Mesenchymal stem cell (in vitro differentiated cells and primary cell): ENCODE measurements around the gene UBE2G2.
A peak's percentile ranks its signal among the peaks of the same experiment; 100 is the strongest.

Experiments used
- DNase-seq: peaks from one replicate; pipeline ENCODE4 v3.0.0-alpha.2; 2013
- H2AFZ ChIP-seq: one replicate; pipeline ENCODE4 v1.6.1; 2013; ENCODE audit warnings: low read depth, mild to moderate bottlenecking, control low read depth, inconsistent platforms, low read length, moderate library complexity
- H2AK5ac ChIP-seq: 2 replicates; pipeline ENCODE4 v1.6.1; 2013; ENCODE audit warnings: low read length, moderate library complexity, mild to moderate bottlenecking, inconsistent platforms; ENCODE audit not compliant: severe bottlenecking
- H2BK120ac ChIP-seq: one replicate; pipeline ENCODE4 v1.6.1; 2013; ENCODE audit warnings: low read depth, mild to moderate bottlenecking, inconsistent platforms, low read length, moderate library complexity
- H2BK12ac ChIP-seq, 2 experiments: one replicate each; pipeline ENCODE4 v1.6.1; 2013; ENCODE audit warnings: inconsistent platforms in 2 of 2, low read length in 2 of 2, mild to moderate bottlenecking in 2 of 2, moderate library complexity in 2 of 2, control low read depth in 1 of 2
- H2BK15ac ChIP-seq: one replicate; pipeline ENCODE4 v1.6.1; 2013; ENCODE audit warnings: mild to moderate bottlenecking, low read depth, inconsistent platforms; ENCODE audit not compliant: poor library complexity, severe bottlenecking
- H2BK5ac ChIP-seq: 2 replicates; pipeline ENCODE4 v1.6.1; 2013; ENCODE audit warnings: low read depth, mild to moderate bottlenecking, low read length, control low read depth, inconsistent platforms; ENCODE audit not compliant: poor library complexity, severe bottlenecking
- H3K14ac ChIP-seq, 2 experiments: one replicate each; pipeline ENCODE4 v1.6.1; 2013; ENCODE audit warnings: inconsistent platforms in 2 of 2, low read length in 2 of 2, control low read depth in 1 of 2, mild to moderate bottlenecking in 1 of 2, moderate library complexity in 1 of 2
- H3K18ac ChIP-seq, 2 experiments: one replicate each; pipeline ENCODE4 v1.6.1; 2013; ENCODE audit warnings: inconsistent platforms in 2 of 2, low read length in 2 of 2, control low read depth in 1 of 2, low read depth in 1 of 2, mild to moderate bottlenecking in 1 of 2
- H3K23ac ChIP-seq, 2 experiments: one replicate each; pipeline ENCODE4 v1.6.1; 2013; ENCODE audit warnings: inconsistent platforms in 2 of 2, low read length in 2 of 2, mild to moderate bottlenecking in 2 of 2, moderate library complexity in 2 of 2, control low read depth in 1 of 2
- H3K27ac ChIP-seq: 2 replicates; pipeline ENCODE4 v1.5.1; 2013; ENCODE audit warnings: mild to moderate bottlenecking, moderate library complexity, low read length, control low read depth, inconsistent platforms; ENCODE audit not compliant: poor library complexity, severe bottlenecking
- H3K27me3 ChIP-seq, 2 experiments: 2 replicates each; pipeline versions ENCODE4 v1.6.1 to v1.7.0; 2013; ENCODE audit warnings: low read length in 2 of 2, mild to moderate bottlenecking in 2 of 2, moderate library complexity in 2 of 2, control low read depth in 1 of 2, inconsistent platforms in 1 of 2; ENCODE audit not compliant: control insufficient read depth in 1 of 2, insufficient read depth in 1 of 2
- H3K36me3 ChIP-seq, 2 experiments: 2 replicates each; pipeline versions ENCODE4 v1.6.1 to v1.7.0; 2013; ENCODE audit warnings: low read length in 2 of 2, control low read depth in 1 of 2, inconsistent platforms in 1 of 2, low read depth in 1 of 2, mild to moderate bottlenecking in 1 of 2; ENCODE audit not compliant: insufficient read depth in 2 of 2, control insufficient read depth in 1 of 2
- H3K4ac ChIP-seq, 2 experiments: one replicate each; pipeline ENCODE4 v1.6.1; 2013; ENCODE audit warnings: inconsistent platforms in 2 of 2, low read length in 2 of 2, mild to moderate bottlenecking in 2 of 2, moderate library complexity in 2 of 2, control low read depth in 1 of 2, low read depth in 1 of 2
- H3K4me1 ChIP-seq: 2 replicates; pipeline ENCODE4 v1.6.1; 2013; ENCODE audit warnings: low read depth, low read length, control low read depth; ENCODE audit not compliant: control insufficient read depth, insufficient read depth
- H3K4me2 ChIP-seq: 2 replicates; pipeline ENCODE4 v1.6.1; 2013; ENCODE audit warnings: low read length, mild to moderate bottlenecking, inconsistent platforms; ENCODE audit not compliant: poor library complexity, severe bottlenecking
- H3K4me3 ChIP-seq, 2 experiments: 2 replicates each; pipeline versions ENCODE4 v1.5.1 to v1.7.0; 2013; ENCODE audit warnings: low read length in 2 of 2, mild to moderate bottlenecking in 2 of 2, control low read depth in 1 of 2, low read depth in 1 of 2; ENCODE audit not compliant: insufficient read depth in 1 of 2
- H3K79me1 ChIP-seq: replicated peaks from 2 replicates; pipeline ENCODE4 v1.6.1; 2013; ENCODE audit warnings: mild to moderate bottlenecking, control low read depth, low read length, inconsistent platforms; ENCODE audit not compliant: poor library complexity, severe bottlenecking
- H3K9ac ChIP-seq: 2 replicates; pipeline ENCODE4 v1.7.0; 2013; ENCODE audit warnings: mild to moderate bottlenecking, low read length, moderate library complexity
- H3K9me3 ChIP-seq: 2 replicates; pipeline ENCODE4 v1.7.0; 2013; ENCODE audit warnings: mild to moderate bottlenecking, low read length; ENCODE audit not compliant: control insufficient read depth
- H4K8ac ChIP-seq: one replicate; pipeline ENCODE4 v1.6.1; 2013; ENCODE audit warnings: inconsistent platforms, mild to moderate bottlenecking, low read length, moderate library complexity
- H4K91ac ChIP-seq: one replicate; pipeline ENCODE4 v1.6.1; 2013; ENCODE audit warnings: mild to moderate bottlenecking, low read length, inconsistent platforms
- WGBS: methylation state at CpG from one replicate; pipeline ENCODE4 v1.1.7; 2013; ENCODE audit warnings: mixed read lengths; 5-methylcytosine and 5-hydroxymethylcytosine counted together

The UBE2G2 gene

DNA sequence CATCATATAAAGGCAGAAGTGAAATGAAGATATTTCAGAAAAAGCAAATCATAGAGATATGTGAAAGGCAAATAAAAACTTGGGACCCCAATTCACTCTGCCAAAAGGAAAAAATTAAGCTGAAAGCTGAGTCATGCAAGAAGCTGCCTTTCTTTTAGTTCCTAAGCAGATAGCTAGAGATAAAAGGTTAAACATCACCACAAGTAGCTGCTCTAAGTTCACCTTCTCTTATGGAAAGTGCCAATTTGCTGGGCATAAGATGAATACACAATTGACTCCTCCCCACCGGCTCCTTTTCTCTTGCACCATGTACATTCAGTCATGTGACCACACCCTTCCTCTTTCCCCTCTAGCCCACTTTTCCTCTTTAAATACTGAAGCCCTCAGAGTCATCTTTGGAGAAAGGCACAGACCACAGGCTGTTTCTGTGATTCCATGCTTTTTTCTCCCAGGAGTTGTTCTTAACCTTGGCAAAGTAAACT lies 21.6 kb upstream of the UBE2G2 start:
- no peak overlapping the region for H3K4me2 ChIP-seq
- peaks cover 0 to 4% of the 10 kb centered on the region in 2 experiments for H3K36me3 ChIP-seq
- H3K9me3 ChIP-seq = peaks cover 46% of the 10 kb centered on the region
- H3K23ac ChIP-seq = no peak overlapping the region
- H4K8ac ChIP-seq = no peak overlapping the region
- H2BK15ac ChIP-seq = no peak overlapping the region
- H2BK12ac ChIP-seq = no peak overlapping the region
- no peak overlapping the region for H3K4me3 ChIP-seq
- no peak overlapping the region for H2AFZ ChIP-seq
- H3K14ac ChIP-seq = no peak overlapping the region
- no peak overlapping the region for H3K18ac ChIP-seq
- H3K4me1 ChIP-seq = peaks cover 6% of the 10 kb centered on the region
- DNase-seq = no peak
- H2BK120ac ChIP-seq = no peak overlapping the region
- H3K27ac ChIP-seq = no peak overlapping the region
- no peak overlapping the region for H4K91ac ChIP-seq
- H3K9ac ChIP-seq = no peak overlapping the region
- H3K4ac ChIP-seq = no peak overlapping the region
- peaks cover 3% of the 10 kb centered on the region for H3K79me1 ChIP-seq
- H2BK5ac ChIP-seq = no peak overlapping the region
- H2AK5ac ChIP-seq = no peak overlapping the region
- 93% methylated on average over 1 of the region's 1 CpG for WGBS
- no peaks in the 10 kb centered on the region for H3K27me3 ChIP-seq

DNA sequence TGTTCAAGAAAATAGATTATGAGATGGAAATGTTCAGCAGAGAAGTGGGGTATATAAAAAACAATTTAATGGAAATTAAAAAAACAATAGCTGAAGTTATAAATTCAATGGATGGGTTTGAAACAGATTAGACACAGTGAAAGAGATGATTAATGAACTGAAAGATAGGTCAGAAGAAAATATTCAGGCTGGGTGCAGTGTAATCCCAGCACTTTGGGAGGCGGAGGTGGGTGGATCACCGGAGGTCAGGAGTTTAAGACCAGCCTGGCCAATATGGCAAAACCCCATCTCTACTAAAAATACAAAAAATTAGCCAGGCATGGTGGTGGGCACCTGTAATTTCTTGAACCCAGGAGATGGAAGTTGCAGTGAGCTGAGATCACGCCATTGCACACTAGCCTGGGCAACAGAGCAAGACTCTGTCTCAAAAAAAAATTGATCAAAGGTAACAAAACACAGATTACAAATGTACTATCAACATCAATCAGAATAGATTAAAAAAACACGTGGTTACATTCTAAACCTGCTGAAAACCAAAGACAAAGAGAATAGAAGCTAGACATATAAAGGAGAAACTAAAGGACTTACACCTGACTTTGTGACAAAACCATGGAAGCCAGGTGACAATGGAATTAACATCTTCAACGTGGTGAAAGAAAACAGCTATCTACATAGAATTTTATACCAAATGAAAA lies 21.0 kb upstream of the UBE2G2 start:
- Histone ChIP-seq H3K18ac (no peak overlapping the region), H3K23ac (no peak overlapping the region), H4K91ac (no peak overlapping the region), H2BK15ac (no peak overlapping the region), H2BK5ac (no peak overlapping the region), H2BK12ac (no peak overlapping the region), H3K36me3 (peaks cover 0 to 4% of the 10 kb centered on the region in 2 experiments), H3K9ac (no peak overlapping the region), H3K27me3 (no peaks in the 10 kb centered on the region), H3K9me3 (peaks cover 40% of the 10 kb centered on the region), H4K8ac (no peak overlapping the region), H2AK5ac (no peak overlapping the region), H2BK120ac (no peak overlapping the region), H3K27ac (no peak overlapping the region), H3K4me3 (no peak overlapping the region), H3K4ac (no peak overlapping the region), H3K14ac (no peak overlapping the region), H3K79me1 (peaks cover 3% of the 10 kb centered on the region), H3K4me1 (peaks cover 6% of the 10 kb centered on the region), H3K4me2 (no peak overlapping the region), H2AFZ (no peak overlapping the region)
- DNase-seq = peak; percentile 12
- WGBS = 95% methylated on average over 1 of the region's 5 CpGs

DNA sequence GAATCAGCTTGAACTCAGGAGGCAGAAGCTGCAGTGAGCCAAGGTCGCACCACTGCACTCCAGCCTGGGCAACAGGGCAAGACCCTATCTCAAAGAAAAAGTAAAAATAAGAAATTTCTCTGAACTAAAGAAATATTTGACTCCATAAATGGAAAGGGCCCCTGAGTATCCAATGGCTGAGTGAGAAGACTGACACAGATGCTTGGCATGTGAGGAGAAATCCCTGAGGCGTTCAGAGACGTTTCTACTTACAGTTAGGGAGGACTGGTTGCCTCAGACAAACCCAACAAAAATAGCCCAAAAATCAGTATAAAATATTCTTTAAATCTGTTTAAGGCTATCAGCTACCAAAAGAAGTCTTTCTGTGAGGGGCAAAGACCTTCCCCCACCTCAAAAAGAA lies 19.2 kb upstream of the UBE2G2 start:
- Histone ChIP-seq H2BK15ac (no peak overlapping the region), H3K36me3 (peaks cover 0 to 9% of the 10 kb centered on the region in 2 experiments), H2AK5ac (no peak overlapping the region), H3K79me1 (peaks cover 8% of the 10 kb centered on the region), H3K27me3 (no peaks in the 10 kb centered on the region), H4K8ac (no peak overlapping the region), H3K4me1 (peaks cover 18% of the 10 kb centered on the region), H3K9ac (peak overlapping the region; percentile 13), H2BK5ac (no peak overlapping the region), H2AFZ (no peak overlapping the region), H3K4me3 (no peak overlapping the region), H4K91ac (no peak overlapping the region), H2BK120ac (no peak overlapping the region), H3K27ac (no peak overlapping the region), H3K4ac (no peak overlapping the region), H2BK12ac (no peak overlapping the region), H3K9me3 (peaks cover 32% of the 10 kb centered on the region), H3K18ac (no peak overlapping the region), H3K23ac (no peak overlapping the region), H3K14ac (no peak overlapping the region), H3K4me2 (no peak overlapping the region)
- no CpG with 5 or more reads among the region's 3 CpGs for WGBS
- no peak for DNase-seq

DNA sequence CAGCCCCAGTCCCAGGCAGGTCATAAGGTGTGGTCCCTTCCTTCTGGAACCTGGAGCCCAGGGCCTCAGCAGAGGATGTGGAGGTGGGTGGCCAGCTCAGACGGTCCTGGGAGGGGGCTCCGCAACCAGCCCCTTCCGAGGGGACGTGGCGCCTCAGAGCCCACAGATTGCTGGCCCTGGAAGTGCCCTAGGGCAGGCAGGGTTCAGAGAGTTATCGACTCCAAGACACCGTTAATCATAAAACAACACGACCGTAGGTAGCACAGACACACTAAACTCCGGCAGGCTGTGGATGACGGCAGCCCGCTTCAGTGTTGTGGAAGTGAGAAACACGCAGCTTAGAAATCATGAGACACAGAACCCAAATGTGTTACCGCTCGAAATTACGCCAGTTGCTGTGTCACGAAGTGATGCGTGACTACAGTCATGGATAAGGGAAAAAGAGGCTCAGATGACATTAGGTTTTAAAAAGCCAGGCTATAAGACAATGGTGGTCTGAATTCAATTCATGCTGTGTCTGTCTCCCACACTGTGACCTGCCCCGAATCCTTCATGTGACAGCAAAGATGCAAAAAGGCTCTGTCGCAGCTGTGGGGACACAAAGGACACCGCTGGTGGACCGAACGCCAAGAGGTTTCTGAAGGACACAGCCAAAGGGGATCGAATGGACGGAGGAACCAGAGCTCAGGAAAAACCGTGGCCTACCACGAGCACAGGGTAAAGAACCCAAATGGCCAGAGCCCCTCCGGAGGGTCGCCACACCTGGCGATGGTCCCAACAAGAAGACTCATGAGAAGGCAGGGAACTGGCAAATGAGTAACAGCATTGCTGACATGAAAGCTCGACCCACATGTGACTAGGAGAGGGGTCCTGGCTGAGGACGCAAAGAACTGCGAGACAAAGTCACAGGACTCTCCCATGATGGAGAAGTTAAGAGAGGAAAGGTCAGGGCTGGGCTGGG lies 17.9 kb upstream of the UBE2G2 start:
- no peak overlapping the region for H3K18ac ChIP-seq
- H2BK15ac ChIP-seq = no peak overlapping the region
- peaks cover 0 to 20% of the 10 kb centered on the region in 2 experiments for H3K36me3 ChIP-seq
- no peak overlapping the region for H4K8ac ChIP-seq
- peaks cover 19% of the 10 kb centered on the region for H3K79me1 ChIP-seq
- H2BK12ac ChIP-seq = no peak overlapping the region
- 97% methylated on average over 33 of the region's 33 CpGs for WGBS
- no peak overlapping the region for H2BK5ac ChIP-seq
- H3K27ac ChIP-seq = no peak overlapping the region
- no peak overlapping the region for H3K4ac ChIP-seq
- peaks cover 26% of the 10 kb centered on the region for H3K4me1 ChIP-seq
- no peak overlapping the region for H3K14ac ChIP-seq
- no peak overlapping the region for H2AK5ac ChIP-seq
- no peak overlapping the region for H2AFZ ChIP-seq
- peaks cover 32% of the 10 kb centered on the region for H3K9me3 ChIP-seq
- H3K23ac ChIP-seq = no peak overlapping the region
- no peaks in the 10 kb centered on the region for H3K27me3 ChIP-seq
- no peak overlapping the region for H3K4me2 ChIP-seq
- H3K4me3 ChIP-seq = no peak overlapping the region
- H4K91ac ChIP-seq = no peak overlapping the region
- DNase-seq = no peak
- H2BK120ac ChIP-seq = no peak overlapping the region
- H3K9ac ChIP-seq = no peak overlapping the region
